ENCODE data around the gene OR2V2.
"Not testable (repeated sequence)": the region's sequence is repeated elsewhere in the genome, so short reads cannot be mapped to it uniquely, and the experiment has no call there.

The OR2V2 gene

DNA sequence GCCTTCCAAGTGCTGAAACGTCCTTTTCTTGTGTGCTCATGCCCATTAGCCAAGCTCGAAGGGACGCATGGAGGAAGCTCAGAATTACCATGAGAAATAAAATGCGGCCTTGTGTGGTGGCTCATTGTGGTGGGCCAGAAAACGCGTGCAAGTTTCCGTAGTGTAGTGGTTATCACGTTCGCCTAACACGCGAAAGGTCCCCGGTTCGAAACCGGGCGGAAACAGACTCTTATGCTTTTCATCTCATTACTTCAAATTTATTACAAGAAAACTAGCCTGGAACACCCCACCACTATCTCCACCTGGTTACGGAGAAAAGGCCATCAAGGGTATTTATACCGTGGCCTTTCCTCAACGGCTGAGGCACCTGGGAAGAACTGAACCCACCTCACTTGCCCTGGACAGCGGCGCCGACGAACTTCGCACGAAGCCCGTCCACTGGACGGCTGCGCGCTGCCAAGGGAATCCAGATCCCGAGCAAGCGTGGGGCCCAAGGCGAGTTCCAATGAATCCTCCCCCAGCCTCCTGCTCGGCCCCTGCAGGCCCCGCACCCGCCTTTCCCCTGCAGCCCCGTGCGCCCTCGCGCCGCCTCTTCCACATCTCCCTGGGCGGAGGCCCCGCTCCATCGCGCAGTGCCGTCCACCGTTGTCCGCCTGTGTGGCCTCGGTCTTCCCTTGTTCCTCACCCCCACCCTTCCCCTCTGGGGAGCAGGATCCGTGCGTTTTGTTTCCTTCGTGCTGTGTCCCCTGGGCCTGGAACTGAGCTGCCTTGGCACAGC lies 22.3 kb downstream of the OR2V2 start:
- DNase-seq = peak; percentile 75 to 85 (median 79)

DNA sequence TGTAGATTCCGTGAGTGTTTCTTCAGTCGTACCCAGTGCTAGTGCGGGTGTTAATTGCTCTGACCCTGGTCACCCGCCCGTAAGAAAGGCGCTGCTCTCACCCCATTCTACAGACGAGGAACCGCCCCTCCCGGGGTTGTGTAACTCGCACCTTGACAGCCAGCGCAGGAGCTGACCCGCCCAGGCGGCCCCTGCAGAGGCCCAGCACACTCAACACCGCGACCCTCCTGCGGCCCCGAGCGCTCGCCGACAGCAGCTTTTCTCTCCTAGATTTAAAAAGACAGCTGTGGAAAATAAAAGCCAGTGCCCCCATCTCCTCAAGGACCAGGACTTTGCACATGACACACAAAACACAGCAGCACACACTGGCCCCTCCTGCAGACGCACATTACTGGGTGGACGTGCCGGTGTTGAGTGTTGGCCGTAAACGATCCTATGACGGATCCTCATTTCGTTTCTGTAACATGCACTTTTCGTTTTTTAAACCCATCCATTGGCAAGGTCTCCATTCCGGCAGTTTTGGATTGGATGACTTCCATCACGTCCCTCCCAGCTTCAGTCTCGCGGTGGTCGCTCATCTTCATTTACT lies 22.9 kb downstream of the OR2V2 start:
- WGBS (ENCODE audit: insufficient coverage) = 15% methylated on average over 30 of the region's 33 CpGs
- H3K9me3 ChIP-seq (ENCODE audit: control extremely low read depth in 1 of 5, control insufficient read depth in 4 of 5, insufficient read depth in 2 of 5, low read depth in 1 of 5, low read length in 4 of 5) = peaks cover 0 to 2% (median 0%) of the 10 kb centered on the region in 5 experiments
- DNase-seq = no peak

More for the DNA sequence above, 22.3 kb downstream of the OR2V2 start:
- Histone ChIP-seq H3K27me3 (replicated peaks in 2 of 5; ENCODE audit: control insufficient read depth in 4 of 5, insufficient read depth in 5 of 5, low read length in 4 of 5) (peaks cover 11 to 89% (median 21%) of the 10 kb centered on the region in 5 experiments), H3K4me1 (ENCODE audit: control extremely low read depth in 1 of 4, control insufficient read depth in 4 of 4, insufficient read depth in 4 of 4, low read length in 3 of 4) (peaks cover 0 to 29% (median 24%) of the 10 kb centered on the region in 4 experiments), H3K4me3 (ENCODE audit: control insufficient read depth in 1 of 7, extremely low read depth in 1 of 7, insufficient read depth in 4 of 7, low read depth in 2 of 7, low read length in 6 of 7) (peak overlapping the region in 6 of 7 experiments; percentile 2 to 68 (median 34))
- 5% methylated on average over 32 of the region's 50 CpGs for WGBS (ENCODE audit: insufficient coverage)
- CTCF ChIA-PET = interaction anchor here (1.3 to 7.2 kb wide), 3 partner anchors 8 to 14 kb away, joined by 3 to 41 read pairs (median 4); no protein-coding TSS in a partner anchor
- POLR2A ChIA-PET; H3K36me3 ChIP-seq (ENCODE audit: control insufficient read depth in 4 of 4, insufficient read depth in 4 of 4, low read length in 3 of 4); H3K9me3 ChIP-seq (ENCODE audit: control extremely low read depth in 1 of 5, control insufficient read depth in 4 of 5, insufficient read depth in 2 of 5, low read depth in 1 of 5, low read length in 4 of 5); H3K27ac ChIP-seq (ENCODE audit: insufficient read depth in 1 of 2, low read depth in 1 of 2, low read length in 2 of 2, poor library complexity in 1 of 2, severe bottlenecking in 2 of 2): not testable (repeated sequence)

DNA sequence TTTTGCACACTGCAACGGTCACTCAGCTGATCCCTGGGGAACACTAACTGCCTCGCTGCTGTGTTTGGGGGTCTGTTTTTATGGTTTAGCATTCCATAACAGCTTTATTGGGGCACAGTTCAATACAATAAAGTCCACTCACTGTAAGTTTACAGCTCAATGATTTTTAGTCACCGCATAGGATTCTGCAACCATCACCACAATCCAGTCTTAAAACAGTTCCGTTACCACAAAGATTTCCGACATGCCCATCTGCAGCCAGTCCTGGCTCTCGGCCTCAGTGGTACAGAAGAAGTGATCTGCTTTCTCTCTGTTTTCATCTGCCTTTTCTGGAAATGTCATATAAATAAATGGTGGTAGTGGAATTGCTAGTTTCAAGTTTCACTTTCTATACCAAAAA lies 23.6 kb downstream of the OR2V2 start:
- POLR2A ChIA-PET = no interaction called here
- DNase-seq = no peak
- H3K27me3 ChIP-seq (replicated peaks in 2 of 5; ENCODE audit: control insufficient read depth in 4 of 5, insufficient read depth in 5 of 5, low read length in 4 of 5) = peaks cover 11 to 84% (median 21%) of the 10 kb centered on the region in 5 experiments
- H3K36me3 ChIP-seq (ENCODE audit: control insufficient read depth in 4 of 4, insufficient read depth in 4 of 4, low read length in 3 of 4) = no peaks in the 10 kb centered on the region
- CTCF ChIA-PET = interaction anchor here (0.8 to 7.2 kb wide), 6 partner anchors 7 to 123 kb away, joined by 3 to 41 read pairs (median 4); no protein-coding TSS in a partner anchor
- H3K4me1 ChIP-seq (ENCODE audit: control extremely low read depth in 1 of 4, control insufficient read depth in 4 of 4, insufficient read depth in 4 of 4, low read length in 3 of 4) = peaks cover 0 to 29% (median 24%) of the 10 kb centered on the region in 4 experiments
- H3K4me3 ChIP-seq (ENCODE audit: control insufficient read depth in 1 of 7, extremely low read depth in 1 of 7, insufficient read depth in 4 of 7, low read depth in 2 of 7, low read length in 6 of 7) = no peak overlapping the region
- H3K9me3 ChIP-seq (ENCODE audit: control extremely low read depth in 1 of 5, control insufficient read depth in 4 of 5, insufficient read depth in 2 of 5, low read depth in 1 of 5, low read length in 4 of 5) = peaks cover 0 to 2% (median 0%) of the 10 kb centered on the region in 5 experiments
- 55% methylated on average over 4 of the region's 6 CpGs for WGBS (ENCODE audit: insufficient coverage)
- no peak overlapping the region for H3K27ac ChIP-seq (ENCODE audit: insufficient read depth in 1 of 2, low read depth in 1 of 2, low read length in 2 of 2, poor library complexity in 1 of 2, severe bottlenecking in 2 of 2)

More for the DNA sequence above, 22.9 kb downstream of the OR2V2 start:
- POLR2A ChIA-PET = no interaction called here
- Histone ChIP-seq H3K4me3 (ENCODE audit: control insufficient read depth in 1 of 7, extremely low read depth in 1 of 7, insufficient read depth in 4 of 7, low read depth in 2 of 7, low read length in 6 of 7) (peak overlapping the region in 5 of 7 experiments; percentile 2 to 68 (median 40)), H3K27ac (ENCODE audit: insufficient read depth in 1 of 2, low read depth in 1 of 2, low read length in 2 of 2, poor library complexity in 1 of 2, severe bottlenecking in 2 of 2) (no peak overlapping the region), H3K36me3 (ENCODE audit: control insufficient read depth in 4 of 4, insufficient read depth in 4 of 4, low read length in 3 of 4) (no peaks in the 10 kb centered on the region), H3K4me1 (ENCODE audit: control extremely low read depth in 1 of 4, control insufficient read depth in 4 of 4, insufficient read depth in 4 of 4, low read length in 3 of 4) (peaks cover 0 to 29% (median 24%) of the 10 kb centered on the region in 4 experiments), H3K27me3 (replicated peaks in 2 of 5; ENCODE audit: control insufficient read depth in 4 of 5, insufficient read depth in 5 of 5, low read length in 4 of 5) (peaks cover 11 to 86% (median 21%) of the 10 kb centered on the region in 5 experiments)
- CTCF ChIA-PET = interaction anchor here (0.5 to 7.2 kb wide), 6 partner anchors 9 to 122 kb away, joined by 3 to 41 read pairs (median 3); no protein-coding TSS in a partner anchor

DNA sequence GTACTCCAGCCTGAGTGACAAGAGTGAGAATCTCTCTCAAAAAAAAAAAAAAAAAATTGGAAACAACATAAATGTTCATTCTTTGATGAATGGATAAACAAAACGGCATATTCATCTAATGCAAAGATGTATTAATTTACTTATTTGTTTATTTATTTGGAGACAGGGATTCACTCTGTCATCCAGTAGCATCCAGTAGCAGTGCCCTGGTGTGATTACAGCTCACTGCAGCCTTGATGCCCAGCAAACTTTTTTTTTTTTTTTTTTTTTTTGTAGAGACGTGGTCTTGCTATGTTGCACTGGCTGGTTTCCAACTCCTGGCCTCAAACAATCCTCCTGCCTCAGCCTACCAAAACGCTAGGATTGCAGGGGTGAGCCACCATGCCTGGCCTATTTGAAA lies 24.4 kb downstream of the OR2V2 start:
- Histone ChIP-seq H3K27me3 (replicated peaks in 2 of 5; ENCODE audit: control insufficient read depth in 4 of 5, insufficient read depth in 5 of 5, low read length in 4 of 5) (peaks cover 13 to 82% (median 26%) of the 10 kb centered on the region in 5 experiments), H3K4me1 (ENCODE audit: control extremely low read depth in 1 of 4, control insufficient read depth in 4 of 4, insufficient read depth in 4 of 4, low read length in 3 of 4) (peaks cover 0 to 29% (median 24%) of the 10 kb centered on the region in 4 experiments), H3K9me3 (ENCODE audit: control extremely low read depth in 1 of 5, control insufficient read depth in 4 of 5, insufficient read depth in 2 of 5, low read depth in 1 of 5, low read length in 4 of 5) (peaks cover 0 to 2% (median 0%) of the 10 kb centered on the region in 5 experiments), H3K27ac (ENCODE audit: insufficient read depth in 1 of 2, low read depth in 1 of 2, low read length in 2 of 2, poor library complexity in 1 of 2, severe bottlenecking in 2 of 2) (no peak overlapping the region), H3K36me3 (ENCODE audit: control insufficient read depth in 4 of 4, insufficient read depth in 4 of 4, low read length in 3 of 4) (no peaks in the 10 kb centered on the region), H3K4me3 (ENCODE audit: control insufficient read depth in 1 of 7, extremely low read depth in 1 of 7, insufficient read depth in 4 of 7, low read depth in 2 of 7, low read length in 6 of 7) (no peak overlapping the region)
- WGBS (ENCODE audit: insufficient coverage) = no CpG with 5 or more reads among the region's 3 CpGs
- ChIA-PET POLR2A (no interaction called here), CTCF (interaction anchor here (1.4 to 7.2 kb wide), 4 partner anchors 8 to 54 kb away, joined by 3 to 41 read pairs (median 8); no protein-coding TSS in a partner anchor)
- DNase-seq = no peak

DNA sequence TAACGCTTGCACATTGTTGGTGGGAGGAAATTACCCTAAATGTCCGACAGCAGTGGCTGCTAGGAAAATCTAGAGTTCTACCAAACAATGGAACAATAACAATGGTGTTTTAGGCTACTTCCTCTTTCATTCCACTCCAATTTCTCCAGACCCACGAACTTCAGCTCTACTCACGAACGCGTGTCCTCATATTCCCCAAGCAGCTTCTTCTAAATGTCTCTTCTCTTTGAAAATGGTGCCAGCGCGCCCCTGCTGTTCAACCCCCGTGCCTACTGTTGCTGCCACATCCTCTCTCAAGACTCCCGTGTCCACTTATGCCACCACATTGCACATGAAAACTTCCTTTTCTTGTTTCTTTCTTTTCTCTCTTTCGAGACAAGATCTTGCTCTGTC lies 25.6 kb downstream of the OR2V2 start:
- Histone ChIP-seq H3K36me3 (ENCODE audit: control insufficient read depth in 4 of 4, insufficient read depth in 4 of 4, low read length in 3 of 4) (no peaks in the 10 kb centered on the region), H3K27ac (ENCODE audit: insufficient read depth in 1 of 2, low read depth in 1 of 2, low read length in 2 of 2, poor library complexity in 1 of 2, severe bottlenecking in 2 of 2) (no peak overlapping the region), H3K4me1 (ENCODE audit: control extremely low read depth in 1 of 4, control insufficient read depth in 4 of 4, insufficient read depth in 4 of 4, low read length in 3 of 4) (peaks cover 0 to 29% (median 24%) of the 10 kb centered on the region in 4 experiments), H3K4me3 (ENCODE audit: control insufficient read depth in 1 of 7, extremely low read depth in 1 of 7, insufficient read depth in 4 of 7, low read depth in 2 of 7, low read length in 6 of 7) (peak overlapping the region in 6 of 7 experiments; percentile 37 to 72 (median 54)), H3K27me3 (replicated peaks in 2 of 5; ENCODE audit: control insufficient read depth in 4 of 5, insufficient read depth in 5 of 5, low read length in 4 of 5) (peaks cover 13 to 72% (median 27%) of the 10 kb centered on the region in 5 experiments), H3K9me3 (ENCODE audit: control extremely low read depth in 1 of 5, control insufficient read depth in 4 of 5, insufficient read depth in 2 of 5, low read depth in 1 of 5, low read length in 4 of 5) (peaks cover 0 to 1% (median 0%) of the 10 kb centered on the region in 5 experiments)
- DNase-seq = peak; percentile 72 to 87 (median 74)
- 0% methylated on average over 9 of the region's 11 CpGs for WGBS (ENCODE audit: insufficient coverage)
- ChIA-PET POLR2A (interaction anchor here (0.6 kb wide), 2 partner anchors 355 to 1491 kb away, joined by 3 read pairs; no protein-coding TSS in a partner anchor), CTCF (interaction anchor here (0.7 to 7.2 kb wide), 11 partner anchors 8 to 382 kb away, joined by 3 to 41 read pairs (median 3); no protein-coding TSS in a partner anchor)

- ChIA-PET CTCF (interaction anchor here (0.7 to 7.2 kb wide), 7 partner anchors 10 to 383 kb away, joined by 3 to 41 read pairs (median 5); no protein-coding TSS in a partner anchor), POLR2A (no interaction called here)
- peak in 2 of 3 donors; percentile 74 to 78 for DNase-seq
- peak overlapping the region in 6 of 7 experiments; percentile 13 to 72 (median 54) for H3K4me3 ChIP-seq (ENCODE audit: control insufficient read depth in 1 of 7, extremely low read depth in 1 of 7, insufficient read depth in 4 of 7, low read depth in 2 of 7, low read length in 6 of 7)
- H3K9me3 ChIP-seq (ENCODE audit: control extremely low read depth in 1 of 5, control insufficient read depth in 4 of 5, insufficient read depth in 2 of 5, low read depth in 1 of 5, low read length in 4 of 5) = peaks cover 0 to 1% (median 0%) of the 10 kb centered on the region in 5 experiments
- WGBS (ENCODE audit: insufficient coverage) = 7% methylated on average over 49 of the region's 50 CpGs
- H3K27ac ChIP-seq (ENCODE audit: insufficient read depth in 1 of 2, low read depth in 1 of 2, low read length in 2 of 2, poor library complexity in 1 of 2, severe bottlenecking in 2 of 2) = no peak overlapping the region
- H3K4me1 ChIP-seq (ENCODE audit: control extremely low read depth in 1 of 4, control insufficient read depth in 4 of 4, insufficient read depth in 4 of 4, low read length in 3 of 4) = peaks cover 0 to 26% (median 24%) of the 10 kb centered on the region in 4 experiments
- peaks cover 7 to 65% (median 24%) of the 10 kb centered on the region in 5 experiments for H3K27me3 ChIP-seq (replicated peaks in 2 of 5; ENCODE audit: control insufficient read depth in 4 of 5, insufficient read depth in 5 of 5, low read length in 4 of 5)
- no peaks in the 10 kb centered on the region for H3K36me3 ChIP-seq (ENCODE audit: control insufficient read depth in 4 of 4, insufficient read depth in 4 of 4, low read length in 3 of 4)
Observed at GRCh38 chr5:181173420-181174342, 26.3 kb downstream of the OR2V2 start.
